Neural cell (in vitro differentiated cells): ENCODE results near the gene LRSAM1.

Source experiments
- EZH2 ChIP-seq: fragments of 200-600, 300-800 bp; shearing (Covaris generic), sonication (generic); IDR thresholded peaks from 2 replicates; pipeline ENCODE4 v1.6.1; 2014; ENCODE audit warnings: antibody characterized with exemption, low read length, borderline replicate concordance, mild to moderate bottlenecking; ENCODE audit not compliant: insufficient read depth, poor library complexity, severe bottlenecking
- MXI1 ChIP-seq: fragments of 450-650 bp; conservative IDR thresholded peaks from 2 replicates; pipeline ENCODE4 v1.6.1; 2014; ENCODE audit warnings: antibody characterized with exemption, mild to moderate bottlenecking; ENCODE audit not compliant: poor library complexity, severe bottlenecking
- TAF1 ChIP-seq: IDR thresholded peaks from 2 replicates; pipeline ENCODE4 v1.6.1; 2012; ENCODE audit warnings: low read depth
- TF ChIP-seq, protein P1 (sequence below): fragments of 450-650 bp; IDR thresholded peaks from 2 replicates; pipeline ENCODE4 v1.5.1; 2014; ENCODE audit warnings: antibody characterized with exemption, mild to moderate bottlenecking, moderate library complexity; ENCODE audit not compliant: poor library complexity, severe bottlenecking

- TF ChIP-seq, protein P1, sequence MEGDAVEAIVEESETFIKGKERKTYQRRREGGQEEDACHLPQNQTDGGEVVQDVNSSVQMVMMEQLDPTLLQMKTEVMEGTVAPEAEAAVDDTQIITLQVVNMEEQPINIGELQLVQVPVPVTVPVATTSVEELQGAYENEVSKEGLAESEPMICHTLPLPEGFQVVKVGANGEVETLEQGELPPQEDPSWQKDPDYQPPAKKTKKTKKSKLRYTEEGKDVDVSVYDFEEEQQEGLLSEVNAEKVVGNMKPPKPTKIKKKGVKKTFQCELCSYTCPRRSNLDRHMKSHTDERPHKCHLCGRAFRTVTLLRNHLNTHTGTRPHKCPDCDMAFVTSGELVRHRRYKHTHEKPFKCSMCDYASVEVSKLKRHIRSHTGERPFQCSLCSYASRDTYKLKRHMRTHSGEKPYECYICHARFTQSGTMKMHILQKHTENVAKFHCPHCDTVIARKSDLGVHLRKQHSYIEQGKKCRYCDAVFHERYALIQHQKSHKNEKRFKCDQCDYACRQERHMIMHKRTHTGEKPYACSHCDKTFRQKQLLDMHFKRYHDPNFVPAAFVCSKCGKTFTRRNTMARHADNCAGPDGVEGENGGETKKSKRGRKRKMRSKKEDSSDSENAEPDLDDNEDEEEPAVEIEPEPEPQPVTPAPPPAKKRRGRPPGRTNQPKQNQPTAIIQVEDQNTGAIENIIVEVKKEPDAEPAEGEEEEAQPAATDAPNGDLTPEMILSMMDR = no peak
- TF ChIP-seq TAF1 = no peak
- no peak for TF ChIP-seq MXI1
- no peak for TF ChIP-seq EZH2
Observed at GRCh38 chr9:127448112-127448805, 3.1 kb upstream of the LRSAM1 start.
